Pericardium fibroblast (primary cell): ENCODE measurements around the gene SBNO2. TPM values are rescaled to one million over a fixed set of nuclear protein-coding genes. Genes with fewer than 3 reads are reported as not detected.

Experiments used
- total RNA-seq: library from RNA; depleted of rRNA; stranded (reverse); fragments of >200 nt; gene quantifications from 2 replicates; pipeline ENCODE4 v1.2.3, GENCODE V29; 2015

Gene SBNO2, protein sequence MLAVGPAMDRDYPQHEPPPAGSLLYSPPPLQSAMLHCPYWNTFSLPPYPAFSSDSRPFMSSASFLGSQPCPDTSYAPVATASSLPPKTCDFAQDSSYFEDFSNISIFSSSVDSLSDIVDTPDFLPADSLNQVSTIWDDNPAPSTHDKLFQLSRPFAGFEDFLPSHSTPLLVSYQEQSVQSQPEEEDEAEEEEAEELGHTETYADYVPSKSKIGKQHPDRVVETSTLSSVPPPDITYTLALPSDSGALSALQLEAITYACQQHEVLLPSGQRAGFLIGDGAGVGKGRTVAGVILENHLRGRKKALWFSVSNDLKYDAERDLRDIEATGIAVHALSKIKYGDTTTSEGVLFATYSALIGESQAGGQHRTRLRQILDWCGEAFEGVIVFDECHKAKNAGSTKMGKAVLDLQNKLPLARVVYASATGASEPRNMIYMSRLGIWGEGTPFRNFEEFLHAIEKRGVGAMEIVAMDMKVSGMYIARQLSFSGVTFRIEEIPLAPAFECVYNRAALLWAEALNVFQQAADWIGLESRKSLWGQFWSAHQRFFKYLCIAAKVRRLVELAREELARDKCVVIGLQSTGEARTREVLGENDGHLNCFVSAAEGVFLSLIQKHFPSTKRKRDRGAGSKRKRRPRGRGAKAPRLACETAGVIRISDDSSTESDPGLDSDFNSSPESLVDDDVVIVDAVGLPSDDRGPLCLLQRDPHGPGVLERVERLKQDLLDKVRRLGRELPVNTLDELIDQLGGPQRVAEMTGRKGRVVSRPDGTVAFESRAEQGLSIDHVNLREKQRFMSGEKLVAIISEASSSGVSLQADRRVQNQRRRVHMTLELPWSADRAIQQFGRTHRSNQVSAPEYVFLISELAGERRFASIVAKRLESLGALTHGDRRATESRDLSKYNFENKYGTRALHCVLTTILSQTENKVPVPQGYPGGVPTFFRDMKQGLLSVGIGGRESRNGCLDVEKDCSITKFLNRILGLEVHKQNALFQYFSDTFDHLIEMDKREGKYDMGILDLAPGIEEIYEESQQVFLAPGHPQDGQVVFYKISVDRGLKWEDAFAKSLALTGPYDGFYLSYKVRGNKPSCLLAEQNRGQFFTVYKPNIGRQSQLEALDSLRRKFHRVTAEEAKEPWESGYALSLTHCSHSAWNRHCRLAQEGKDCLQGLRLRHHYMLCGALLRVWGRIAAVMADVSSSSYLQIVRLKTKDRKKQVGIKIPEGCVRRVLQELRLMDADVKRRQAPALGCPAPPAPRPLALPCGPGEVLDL (N-terminal part only)
- total RNA-seq: 35.7 and 47.0 TPM in 2 replicates

GRCh38 chr19:1173845-1174809 is at the start of gene SBNO2:
TSS of gene SBNO2 (minus strand) at chr19:1174268. CDS start at chr19:1154276, 19,992 bp downstream.

GRCh38 chr19:1205114-1206099 is 31.3 kb upstream of the SBNO2 start, which contains the start of gene STK11:
TSS of gene STK11 (plus strand) at chr19:1205778. CDS start at chr19:1206914, 1,136 bp downstream.

GRCh38 chr19:1103708-1104310 is 70.3 kb downstream of the SBNO2 start, which contains the start of gene GPX4:
TSS of gene GPX4 (plus strand) at chr19:1103994. CDS start at chr19:1104044, 50 bp downstream.

GRCh38 chr19:1094978-1095701 is 78.9 kb downstream of the SBNO2 start, which contains the start of gene POLR2E:
TSS of gene POLR2E (minus strand) at chr19:1095375. CDS start at chr19:1095315, 60 bp downstream.

GRCh38 chr19:1066748-1067340 is 107.2 kb downstream of the SBNO2 start, which contains the start of gene ARHGAP45:
TSS of gene ARHGAP45 (plus strand) at chr19:1067167. CDS start at chr19:1067406, 239 bp downstream.

Other genes starting within 250 kb of the SBNO2 start
- gene ARID3A, start 248.2 kb downstream of the SBNO2 start, total RNA-seq: 4.1 and 7.2 TPM in 2 replicates
- gene WDR18, start 189.9 kb downstream of the SBNO2 start, total RNA-seq: 41.4 and 55.8 TPM in 2 replicates
- gene GRIN3B, start 173.8 kb downstream of the SBNO2 start, total RNA-seq: 0.70 and 1.4 TPM in 2 replicates
- gene TMEM259, start 153.1 kb downstream of the SBNO2 start, total RNA-seq: 158 and 167 TPM in 2 replicates
- gene RNU6-2, start 152.7 kb downstream of the SBNO2 start, total RNA-seq: not detected in 2 replicates
- gene CNN2, start 147.7 kb downstream of the SBNO2 start, total RNA-seq: 279 and 398 TPM in 2 replicates
- gene ABCA7, start 134.2 kb downstream of the SBNO2 start, total RNA-seq: 3.1 and 3.3 TPM in 2 replicates
- 0.26 and 0.47 TPM in 2 replicates for gene ARHGAP45, start 107.1 kb downstream of the SBNO2 start, total RNA-seq
- 132 and 219 TPM in 2 replicates for gene POLR2E, start 78.9 kb downstream of the SBNO2 start, total RNA-seq
- gene GPX4, start 70.3 kb downstream of the SBNO2 start, total RNA-seq: 700 and 909 TPM in 2 replicates
- 51.6 and 71.1 TPM in 2 replicates for gene STK11, start 31.5 kb upstream of the SBNO2 start, total RNA-seq
- gene CBARP, start 63.7 kb upstream of the SBNO2 start, total RNA-seq: 3.3 and 5.3 TPM in 2 replicates
- 86.9 and 99.1 TPM in 2 replicates for gene ATP5F1D, start 67.5 kb upstream of the SBNO2 start, total RNA-seq
- gene MIDN, start 74.3 kb upstream of the SBNO2 start, total RNA-seq: 30.0 and 35.2 TPM in 2 replicates
- gene CIRBP, start 95.1 kb upstream of the SBNO2 start, total RNA-seq: 265 and 266 TPM in 2 replicates
- gene FAM174C, start 101.3 kb upstream of the SBNO2 start, total RNA-seq: 68.3 and 69.5 TPM in 2 replicates
- not detected in 2 replicates for gene EFNA2, start 111.6 kb upstream of the SBNO2 start, total RNA-seq
- 74.5 and 93.4 TPM in 2 replicates for gene NDUFS7, start 209.6 kb upstream of the SBNO2 start, total RNA-seq
- 52.0 and 87.9 TPM in 2 replicates for gene GAMT, start 227.3 kb upstream of the SBNO2 start, total RNA-seq
- gene DAZAP1, start 233.3 kb upstream of the SBNO2 start, total RNA-seq: 34.8 and 39.7 TPM in 2 replicates